ENCODE results near the gene DUSP5. TPM values are rescaled to one million over a fixed set of nuclear protein-coding genes. Genes with fewer than 3 reads are reported as not detected.
A peak's percentile ranks its signal among the peaks of the same experiment; 100 is the strongest.

DUSP5 gene
- total RNA-seq, 1 donor from 2014 or later: 6.4 TPM

DNA sequence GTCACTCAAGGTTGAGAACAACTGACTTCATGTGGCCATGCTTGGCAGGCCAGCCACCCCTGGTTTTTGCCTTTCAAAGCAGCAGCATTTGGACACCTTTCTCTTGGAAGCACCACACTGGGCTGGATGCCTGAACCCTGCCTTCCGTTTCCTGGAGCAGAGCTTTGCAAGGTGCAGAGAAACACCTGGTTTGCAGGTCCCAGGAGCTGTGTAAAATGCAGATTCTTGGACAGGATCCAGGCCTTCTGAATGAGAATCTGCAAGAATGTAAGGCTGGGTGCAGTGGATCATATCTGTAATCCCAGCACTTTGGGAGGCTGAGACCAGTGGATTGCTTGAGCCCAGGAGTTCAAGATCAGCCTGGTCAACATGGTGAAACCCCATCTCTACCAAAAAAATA lies 18.0 kb upstream of the DUSP5 start:
- DNase-seq (ENCODE audit: low read depth): no peak

DNA sequence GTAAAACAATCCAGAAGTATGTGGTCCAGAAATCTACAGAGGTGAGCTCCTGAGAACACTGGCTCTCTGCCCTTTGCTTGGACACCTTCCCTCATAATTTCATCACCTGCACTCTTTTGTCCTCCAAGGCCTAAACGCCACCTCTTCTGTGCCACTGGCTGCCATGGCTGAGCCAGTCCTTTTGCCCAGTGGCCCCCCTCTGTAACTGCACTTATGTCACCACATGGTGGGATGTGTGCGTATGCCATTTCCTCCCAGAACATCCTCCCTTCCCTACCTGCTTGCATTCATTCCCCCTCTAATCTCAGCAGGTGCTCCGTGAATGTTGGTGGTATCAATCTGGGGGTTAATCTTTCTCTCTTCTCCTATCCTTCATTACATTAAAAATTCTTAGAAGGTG lies 17.3 kb upstream of the DUSP5 start:
- no peak for DNase-seq (ENCODE audit: low read depth)

DNA sequence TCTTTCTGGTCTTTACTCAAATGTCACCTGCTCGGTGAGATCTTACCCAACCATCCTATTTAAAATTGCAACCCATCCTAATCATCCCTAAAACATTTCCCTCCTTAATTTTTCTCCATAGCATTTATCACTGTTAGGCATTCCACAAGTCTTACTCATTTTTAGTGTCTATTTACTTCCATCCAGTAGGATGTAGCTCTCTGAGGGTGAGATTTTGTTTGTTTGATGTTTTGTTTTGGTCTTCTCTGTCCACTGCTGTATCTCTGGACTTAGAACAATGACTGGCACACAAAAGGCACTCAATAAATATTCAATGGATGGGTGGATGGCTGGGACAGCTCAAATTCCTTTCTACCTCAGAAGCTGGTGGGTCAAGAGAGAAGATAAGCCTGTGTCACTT lies 15.8 kb upstream of the DUSP5 start:
- no peak for DNase-seq (ENCODE audit: low read depth)

DNA sequence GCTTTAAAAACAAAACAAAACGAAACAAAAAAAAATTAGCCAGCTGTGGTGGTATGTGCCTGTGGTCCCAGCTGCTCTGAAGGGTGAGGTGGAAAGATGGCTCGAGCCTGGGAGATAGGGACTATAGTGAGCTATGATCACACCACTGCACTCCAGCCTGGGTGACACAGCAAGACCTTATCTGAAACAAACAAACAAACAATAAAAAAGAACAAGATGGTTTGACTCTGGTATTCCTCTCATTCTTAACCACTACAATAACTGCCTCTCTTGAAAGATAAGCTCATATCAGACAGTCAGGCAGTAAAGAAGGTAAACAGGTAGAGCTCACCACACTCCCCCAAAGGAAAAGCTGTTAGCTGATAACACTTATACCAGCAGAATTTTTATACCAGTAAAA lies 14.1 kb upstream of the DUSP5 start:
- no peak for DNase-seq (ENCODE audit: low read depth)

DNA sequence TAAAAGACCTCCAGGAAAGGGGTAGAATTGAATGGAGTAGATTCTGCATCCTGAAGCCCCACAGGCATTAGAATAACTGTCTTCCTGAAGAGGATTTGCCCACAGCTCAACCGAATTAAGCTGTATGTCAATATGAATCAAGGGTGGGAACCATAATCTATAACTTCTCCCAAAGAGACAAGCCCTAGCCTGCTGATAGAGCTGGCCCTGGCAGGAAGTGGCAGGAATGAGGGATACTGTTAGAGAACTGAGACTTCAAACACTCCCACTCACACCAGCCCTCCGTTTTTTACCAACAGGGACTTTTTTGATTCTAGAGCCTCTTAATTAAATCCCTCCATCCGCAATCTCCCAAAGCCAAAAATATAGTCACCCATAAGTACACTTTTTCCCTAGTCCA lies 12.2 kb upstream of the DUSP5 start:
- no peak for DNase-seq (ENCODE audit: low read depth)

DNA sequence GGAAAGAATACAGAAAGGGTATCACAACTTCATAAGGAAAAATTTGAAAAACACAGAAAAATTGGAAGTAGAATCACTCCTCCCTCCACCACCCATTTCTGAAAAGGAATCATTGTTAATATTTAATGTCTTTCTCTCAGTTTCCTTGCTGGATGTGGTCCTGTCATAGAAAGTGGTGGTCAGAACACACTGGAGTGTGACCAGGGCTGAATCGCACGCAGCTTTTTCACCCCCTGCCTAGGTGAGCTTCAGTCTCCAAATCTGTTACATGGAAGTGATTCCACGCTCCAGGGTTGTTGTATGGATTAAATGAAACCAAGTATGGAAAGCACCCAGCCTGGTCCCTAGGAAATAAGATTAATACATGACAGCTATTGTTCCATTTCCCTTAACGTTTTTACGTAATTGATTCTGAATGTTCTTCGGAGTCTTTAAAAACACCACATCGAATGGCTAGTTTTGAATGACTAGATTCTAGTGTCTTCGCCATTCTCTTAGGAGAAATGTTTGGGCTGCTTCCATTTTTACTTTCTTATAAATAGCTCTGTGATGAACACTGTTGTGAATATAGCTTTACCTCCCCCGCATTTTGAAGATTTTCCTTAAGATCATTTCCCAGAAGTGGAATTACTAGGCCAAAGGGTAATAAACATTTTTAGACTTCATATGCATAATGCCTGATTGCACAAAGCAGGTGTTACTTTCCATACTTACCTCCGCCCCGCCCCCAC lies 10.9 kb upstream of the DUSP5 start:
- DNase-seq (ENCODE audit: low read depth): no peak

DNA sequence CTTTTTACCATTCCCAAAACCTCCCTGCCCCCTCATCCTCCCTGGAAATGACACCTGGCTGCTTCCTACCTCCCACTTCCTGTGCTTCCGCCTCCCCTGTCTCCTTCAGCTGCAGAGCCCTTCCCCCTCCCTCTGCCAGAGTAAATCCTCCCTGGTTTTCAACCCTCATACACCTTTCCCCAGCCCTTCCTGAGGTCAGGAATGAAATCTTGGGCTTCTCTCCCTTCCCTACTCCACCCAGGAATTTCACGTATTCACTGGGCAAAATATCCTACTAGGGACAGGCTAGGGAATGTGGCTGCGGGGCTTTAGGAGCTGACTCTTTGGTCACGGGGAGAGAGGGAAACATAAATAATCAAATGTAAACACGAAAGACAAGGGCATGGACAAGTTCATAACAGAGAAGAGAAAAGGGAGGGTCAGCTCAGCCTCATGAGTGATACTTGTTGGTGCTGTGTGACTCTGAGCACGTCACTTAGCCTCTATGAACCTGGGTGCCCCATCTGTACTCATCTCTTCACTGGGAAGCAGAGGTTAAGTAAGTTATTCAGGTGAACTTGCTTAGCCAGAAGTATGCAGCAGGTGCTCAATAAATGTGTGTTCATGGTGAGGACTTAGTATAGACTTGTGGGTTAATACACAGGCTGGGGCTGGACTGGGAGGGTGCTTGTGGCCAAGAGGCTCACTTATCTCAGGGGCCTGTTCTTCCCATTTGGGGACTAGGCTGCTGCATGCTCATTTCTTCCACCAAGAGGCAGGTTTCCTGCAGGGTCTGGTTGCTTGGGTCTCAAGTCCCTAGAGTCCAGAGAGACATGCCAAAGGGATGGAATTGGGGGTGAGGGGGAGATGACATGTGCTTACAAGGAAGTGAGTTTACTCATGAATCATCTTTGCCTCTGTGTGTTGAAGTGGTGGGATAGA lies 10.0 kb upstream of the DUSP5 start:
- DNase-seq (ENCODE audit: low read depth): no peak

DNA sequence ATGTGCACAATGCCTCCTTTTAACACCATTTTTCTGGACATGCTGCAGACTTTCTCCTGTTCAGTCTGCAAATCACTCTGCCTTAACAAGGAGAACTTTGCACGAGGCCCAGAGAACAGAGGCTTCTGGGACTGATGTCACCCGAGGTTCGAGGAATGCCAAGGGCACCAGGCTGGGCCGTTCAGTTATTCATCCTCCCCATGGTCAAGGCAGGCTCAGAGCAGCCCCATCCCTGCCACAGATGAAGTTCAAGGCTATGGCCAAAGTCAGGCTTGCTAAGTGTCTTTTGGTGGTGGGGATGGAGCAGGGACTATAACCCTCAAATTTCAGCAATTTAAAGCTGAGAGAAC lies 9.4 kb upstream of the DUSP5 start:
- no peak for DNase-seq (ENCODE audit: low read depth)

DNA sequence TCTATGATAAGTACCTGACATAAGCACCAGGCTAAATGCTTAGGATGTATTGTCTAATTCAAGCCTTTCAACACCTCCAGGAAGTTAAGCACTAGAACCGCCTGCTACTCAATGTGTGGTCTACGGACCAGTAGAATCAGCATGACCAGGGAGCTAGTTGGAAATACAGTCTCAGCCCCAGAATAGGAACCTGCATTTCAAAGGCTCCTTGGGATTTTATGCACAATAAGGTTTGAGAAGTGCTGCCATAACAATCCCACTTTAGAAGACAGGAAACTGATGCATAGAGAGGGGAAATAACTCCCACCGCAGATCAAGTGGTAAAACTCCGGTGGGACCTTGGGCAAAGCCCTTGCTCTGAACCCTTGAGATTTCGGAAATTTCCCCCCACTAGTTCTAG lies 8.8 kb upstream of the DUSP5 start:
- no peak for DNase-seq (ENCODE audit: low read depth)

DNA sequence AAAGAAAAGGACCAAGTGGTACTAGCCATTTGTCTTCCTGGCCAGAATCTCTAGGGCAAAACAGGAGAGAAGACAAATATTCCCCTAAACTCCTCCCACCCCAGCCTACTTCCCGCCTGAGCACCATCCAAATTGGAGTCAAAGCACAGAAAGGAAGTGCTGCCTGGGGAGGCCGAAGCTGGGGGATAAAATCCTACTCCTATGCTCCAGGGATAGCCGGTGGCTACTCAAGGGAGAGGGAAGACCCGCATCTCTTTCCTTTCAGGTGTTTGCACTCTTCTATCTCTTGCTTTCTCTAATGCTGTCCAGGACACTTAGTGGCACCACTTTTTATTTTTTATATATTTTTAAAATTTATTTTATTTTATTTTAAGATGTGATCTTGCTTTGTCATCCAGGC lies 7.1 kb upstream of the DUSP5 start:
- DNase-seq (ENCODE audit: low read depth): no peak

DNA sequence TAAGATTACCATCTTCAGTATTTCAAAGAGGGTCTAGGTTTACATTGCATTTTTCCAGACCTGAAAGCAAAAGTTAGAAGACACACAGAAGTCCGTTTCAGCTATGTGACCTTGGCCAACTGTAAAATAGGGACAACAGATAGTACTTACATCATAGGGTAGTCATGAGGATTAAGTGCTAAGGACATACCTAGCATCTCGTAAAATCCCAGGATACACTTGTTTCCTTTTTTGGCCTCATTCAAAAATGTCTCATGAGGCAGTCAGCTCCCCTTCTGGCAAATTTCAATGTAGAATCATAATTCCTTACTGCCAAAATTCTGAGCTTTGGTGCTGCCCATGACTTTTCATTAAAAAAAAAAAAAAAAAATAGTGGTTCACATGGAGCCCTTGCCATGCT lies 6.4 kb upstream of the DUSP5 start:
- DNase-seq (ENCODE audit: low read depth): no peak

DNA sequence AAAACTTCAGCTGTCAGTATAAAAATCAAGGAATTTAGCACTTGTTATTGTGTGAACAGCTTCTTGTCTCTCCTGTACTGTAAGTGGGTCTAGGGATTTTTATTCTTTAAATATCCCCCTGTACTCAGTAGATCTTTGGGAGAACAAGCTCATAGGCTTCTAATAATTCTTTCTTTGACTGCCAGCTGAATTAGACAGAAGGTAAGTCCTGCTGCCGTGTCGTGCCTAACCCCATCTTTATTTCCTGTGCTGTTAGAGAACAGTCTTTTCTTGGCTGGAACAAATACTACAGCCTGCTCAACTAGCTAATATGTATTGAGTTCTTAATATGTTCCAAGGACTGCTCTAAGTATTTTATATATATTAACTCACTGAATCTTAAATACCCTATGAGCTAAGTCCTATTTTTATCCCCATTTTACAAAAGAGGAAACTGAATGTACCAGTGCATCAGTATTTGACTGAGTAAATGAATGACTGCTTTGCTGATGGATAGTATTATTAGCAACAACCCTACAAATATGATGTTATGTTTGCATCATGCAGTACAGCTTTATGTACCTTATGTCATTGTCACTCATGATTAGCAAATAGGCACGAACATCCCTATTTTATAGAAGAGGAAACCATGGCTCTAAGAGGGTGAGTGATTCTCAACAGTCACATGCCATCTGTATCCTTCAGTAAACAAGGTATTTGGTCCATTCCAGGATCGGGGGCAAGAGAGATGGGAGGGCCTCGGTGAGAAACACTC lies 5.5 kb upstream of the DUSP5 start:
- no peak for DNase-seq (ENCODE audit: low read depth)

DNA sequence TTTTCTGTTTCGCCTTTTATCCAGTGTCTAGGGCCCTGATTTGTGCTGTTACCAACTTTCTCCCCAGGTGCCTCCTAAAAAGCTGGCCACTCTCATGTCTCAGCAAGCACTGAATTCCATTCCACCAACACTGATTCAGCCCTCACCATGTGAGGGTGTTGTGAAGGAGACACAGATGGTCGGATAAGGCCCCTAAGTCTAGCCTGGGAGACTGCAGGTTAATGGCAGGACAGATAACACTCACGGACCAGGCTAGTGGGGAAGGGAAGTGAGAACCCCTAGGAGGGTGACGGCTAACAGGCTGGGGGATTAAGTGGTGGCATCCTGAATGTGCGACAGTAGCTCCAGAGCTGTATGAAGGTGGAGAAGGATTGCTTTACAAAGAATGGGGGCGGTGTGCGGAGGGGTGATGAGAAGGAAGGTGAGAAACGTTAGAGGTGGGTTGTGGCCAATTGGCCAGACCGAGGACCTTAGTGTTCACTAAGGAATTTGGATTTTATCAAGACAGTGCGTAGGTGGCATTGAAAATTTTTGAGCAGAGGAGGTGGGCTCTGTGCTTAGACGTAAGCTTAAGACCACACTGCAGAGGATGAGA lies 3.8 kb upstream of the DUSP5 start:
- DNase-seq (ENCODE audit: low read depth): no peak

DNA sequence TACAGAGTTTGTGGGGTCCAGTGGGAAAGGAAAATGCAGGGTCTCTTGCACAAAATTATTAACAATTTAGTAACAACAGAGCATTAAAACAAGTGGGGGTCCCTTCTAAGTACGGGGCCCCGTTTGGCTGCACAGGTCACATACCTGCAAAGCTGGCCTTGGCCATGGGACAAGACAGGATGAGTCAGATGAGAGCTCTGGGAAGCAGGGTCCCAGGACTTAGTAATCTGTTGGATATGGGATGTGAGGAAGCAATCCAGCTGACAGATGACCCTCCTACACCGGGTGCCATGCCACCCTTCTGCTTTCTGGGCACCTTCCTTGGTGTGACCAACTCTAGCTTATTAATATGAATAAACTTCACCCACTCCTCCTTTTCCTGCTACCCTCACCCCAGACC lies 3.2 kb upstream of the DUSP5 start:
- DNase-seq (ENCODE audit: low read depth): no peak

DNA sequence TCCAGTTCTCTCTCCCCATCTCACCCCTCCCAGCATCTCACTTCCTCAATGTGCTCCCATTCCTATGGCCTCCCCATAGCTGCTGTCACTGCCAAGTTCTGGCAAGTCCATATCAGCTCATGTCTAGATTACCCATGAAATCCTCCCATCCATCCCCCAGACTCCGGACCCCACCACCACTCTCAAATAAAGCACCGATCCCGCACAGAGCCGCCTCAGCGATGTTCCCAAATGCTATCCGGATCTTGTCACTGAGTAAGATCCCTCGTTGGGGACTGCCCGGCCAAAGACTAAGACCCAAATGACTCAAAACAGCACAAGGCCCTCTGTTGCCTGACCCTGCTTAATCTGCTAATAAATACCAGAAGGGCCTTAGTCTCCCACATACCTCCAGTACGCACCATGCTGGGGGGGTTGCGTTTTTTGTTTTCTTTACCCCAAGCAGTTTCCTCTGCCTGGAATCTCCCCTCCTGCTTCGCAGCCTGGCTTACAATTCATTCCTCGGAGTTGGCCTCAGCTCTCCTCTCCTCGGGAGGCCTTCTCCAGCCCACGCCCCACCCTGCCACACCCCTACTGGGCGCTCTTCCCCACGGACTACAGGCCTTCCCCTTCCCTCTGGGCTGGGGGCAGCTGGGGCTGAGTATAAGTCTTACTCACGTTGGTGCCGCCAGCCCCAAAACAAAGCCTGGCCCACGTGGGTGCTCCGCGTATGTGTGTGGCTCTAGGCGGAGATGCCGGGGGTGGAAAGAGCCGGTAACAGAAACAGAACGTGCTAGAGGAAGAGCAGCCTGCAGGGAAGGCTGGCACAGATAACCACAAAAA lies 1.8 kb upstream of the DUSP5 start:
- peak; percentile 63 for DNase-seq (ENCODE audit: low read depth)

DNA sequence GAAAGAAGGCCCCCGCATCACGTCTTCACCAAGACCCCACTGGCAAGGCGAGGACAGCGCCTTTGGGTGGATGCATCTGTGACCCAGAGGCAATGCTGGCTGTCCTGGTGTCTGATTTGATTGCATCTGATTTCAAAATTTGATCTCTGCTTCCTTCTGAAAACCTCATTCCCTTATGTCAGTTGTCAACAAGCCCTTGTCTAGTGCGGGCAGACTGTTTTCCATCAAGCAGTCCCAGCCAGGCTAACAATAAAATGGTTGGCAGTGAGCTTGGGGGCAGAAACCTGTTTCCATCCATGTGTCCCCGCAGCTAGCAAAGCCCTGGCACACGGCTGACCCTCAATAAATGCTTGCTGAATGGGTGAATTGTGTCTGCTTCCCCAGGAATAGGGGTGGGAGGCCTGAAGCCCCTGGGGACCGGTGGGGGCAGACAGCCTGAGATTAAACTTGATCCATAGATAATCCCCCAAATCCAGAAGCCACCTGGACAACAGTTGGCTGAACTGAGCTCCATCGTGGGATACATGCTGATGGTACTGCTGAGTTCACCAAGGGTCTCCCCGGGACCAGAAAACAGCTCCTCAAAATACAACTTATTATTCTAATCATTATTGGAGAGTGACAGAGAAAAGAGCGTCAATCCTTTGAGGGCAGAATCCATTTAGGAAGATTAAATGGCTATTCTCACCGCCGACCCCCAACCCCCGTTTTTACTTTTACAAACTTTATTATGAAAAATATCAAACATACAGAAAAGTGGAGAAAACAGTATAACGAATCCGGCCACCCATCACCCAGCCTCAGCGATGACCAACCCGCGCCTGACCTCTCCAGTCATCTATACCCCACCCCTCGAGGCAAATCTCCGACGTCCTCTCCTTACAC lies 912 bp upstream of the DUSP5 start:
- peak; percentile 34 for DNase-seq (ENCODE audit: low read depth)

DNA sequence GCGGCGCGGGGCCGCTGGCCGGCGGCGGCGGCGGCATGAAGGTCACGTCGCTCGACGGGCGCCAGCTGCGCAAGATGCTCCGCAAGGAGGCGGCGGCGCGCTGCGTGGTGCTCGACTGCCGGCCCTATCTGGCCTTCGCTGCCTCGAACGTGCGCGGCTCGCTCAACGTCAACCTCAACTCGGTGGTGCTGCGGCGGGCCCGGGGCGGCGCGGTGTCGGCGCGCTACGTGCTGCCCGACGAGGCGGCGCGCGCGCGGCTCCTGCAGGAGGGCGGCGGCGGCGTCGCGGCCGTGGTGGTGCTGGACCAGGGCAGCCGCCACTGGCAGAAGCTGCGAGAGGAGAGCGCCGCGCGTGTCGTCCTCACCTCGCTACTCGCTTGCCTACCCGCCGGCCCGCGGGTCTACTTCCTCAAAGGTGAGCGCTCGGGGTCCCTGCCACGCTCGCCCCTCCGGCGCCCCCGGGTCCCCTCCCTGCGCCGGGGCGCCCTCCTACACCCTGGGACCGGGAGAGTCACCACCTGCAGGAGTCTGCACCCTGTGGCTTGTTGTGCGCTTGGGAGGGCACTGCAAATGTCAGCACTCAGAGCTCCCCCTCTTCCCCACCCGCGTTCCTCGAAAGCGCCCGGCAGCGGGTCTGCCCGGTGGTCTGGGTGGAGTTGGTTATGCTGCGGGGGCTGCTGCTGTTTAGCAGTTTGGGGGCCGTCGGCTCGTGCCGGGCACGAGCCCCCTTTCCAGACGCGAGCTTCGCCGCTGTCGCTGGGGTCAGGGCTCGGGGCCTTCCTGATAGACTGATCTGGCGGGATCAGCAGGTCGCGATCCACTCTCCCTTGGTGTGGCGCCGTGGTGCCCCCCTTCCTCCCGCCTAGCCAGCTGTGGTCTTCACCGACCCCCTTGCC lies 627 bp downstream of the DUSP5 start:
- peak; percentile 62 for DNase-seq (ENCODE audit: low read depth)

DNA sequence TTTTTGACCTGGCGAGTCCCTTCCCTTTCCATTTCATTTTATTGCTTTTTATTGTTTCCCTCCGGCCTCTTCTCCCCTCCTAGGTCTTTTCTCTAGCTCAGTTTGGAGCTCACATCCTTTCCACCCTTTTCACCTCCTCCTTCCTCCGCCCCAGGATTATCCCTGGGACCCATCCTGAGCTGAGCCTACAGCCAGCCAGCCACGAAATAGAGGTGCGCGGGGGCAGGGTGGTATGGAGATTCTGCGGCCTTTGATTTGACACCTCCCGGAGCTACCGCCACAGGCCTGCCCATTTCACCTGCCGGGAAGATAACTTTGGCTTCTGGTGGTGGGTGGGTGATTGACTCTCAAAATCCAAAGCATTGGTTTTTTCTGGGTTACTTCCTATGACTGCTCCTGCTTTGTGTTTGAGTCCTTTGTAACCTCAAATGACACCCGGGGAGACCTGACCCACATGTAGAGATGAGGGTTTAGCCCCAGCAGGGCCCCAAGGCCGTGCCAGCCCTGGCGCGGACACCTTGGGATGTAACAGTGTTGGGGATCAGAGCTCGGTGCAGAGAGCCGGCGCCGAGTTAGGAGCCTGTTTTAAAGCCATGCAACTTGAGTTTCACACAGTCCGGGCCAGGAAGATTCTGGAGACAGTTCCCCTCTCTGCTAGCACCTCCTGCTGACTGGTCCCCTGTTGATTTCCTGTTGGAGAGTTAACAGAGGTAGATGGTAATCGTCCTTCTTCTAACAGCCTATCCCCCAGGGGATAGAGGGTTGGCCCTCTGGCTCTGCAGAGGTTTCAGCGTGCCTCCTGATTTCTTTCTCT lies 1.5 kb downstream of the DUSP5 start:
- peak; percentile 76 for DNase-seq (ENCODE audit: low read depth)

Data from myocyte (in vitro differentiated cells).